ENCODE measurements around the gene FNBP1. TPM values are rescaled to one million over a fixed set of nuclear protein-coding genes. Genes with fewer than 3 reads are reported as not detected.

Gene FNBP1
- total RNA-seq, 6 donors from 2014 or later = 34.8 to 85.4 (median 51.6) TPM

GRCh38 chr9:129863059-129863690 is 179.8 kb downstream of the FNBP1 start:
- 63 to 64% methylated on average over 7 to 13 of the region's 14 CpGs for WGBS, 2 donors
- H3K27ac ChIP-seq = no peak overlapping the region
- ATAC-seq (ENCODE audit: low FRiP score in 2 of 2) = peak in 1 of 2 donors; percentile 20
- TF ChIP-seq POLR2AphosphoS5 (IDR thresholded peaks at IDR 0.05) = peak in 1 of 2 donors; percentile 38
- TF ChIP-seq POLR2A (IDR thresholded peaks at IDR 0.05) = no peak
- no peak for TF ChIP-seq EP300 (IDR thresholded peaks at IDR 0.05)
- TF ChIP-seq CTCF (IDR thresholded peaks at IDR 0.05) = no peak
- peak in 1 of 2 donors; percentile 53 for DNase-seq
- H3K4me3 ChIP-seq = no peak overlapping the region
- H3K36me3 ChIP-seq = peaks cover 8 to 63% (median 44%) of the 10 kb centered on the region in 4 donors
- H3K27me3 ChIP-seq = no peaks in the 10 kb centered on the region
- no peaks in the 10 kb centered on the region for H3K4me1 ChIP-seq
- no peaks in the 10 kb centered on the region for H3K9me3 ChIP-seq

DNA sequence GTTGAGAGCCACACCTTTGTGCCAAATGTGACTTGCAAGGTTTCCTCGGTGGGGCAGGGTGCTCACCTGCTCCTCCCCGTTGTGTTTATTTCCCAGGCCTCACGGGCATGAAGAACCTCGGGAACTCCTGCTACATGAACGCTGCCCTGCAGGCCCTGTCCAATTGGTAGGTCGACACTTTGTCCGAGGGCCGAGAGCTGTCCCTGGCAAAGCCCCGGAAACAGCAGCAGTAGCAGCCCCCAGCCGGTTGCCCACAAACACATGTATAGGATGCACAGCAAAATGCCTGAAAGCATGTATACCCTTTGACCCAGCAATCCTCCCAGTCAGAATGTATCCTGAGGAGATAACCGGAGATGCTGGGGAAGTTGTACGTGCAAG is 181.6 kb downstream of the FNBP1 start:
- H3K27ac ChIP-seq = no peak overlapping the region
- no peak for TF ChIP-seq POLR2AphosphoS5 (IDR thresholded peaks at IDR 0.05)
- no peak for TF ChIP-seq EP300 (IDR thresholded peaks at IDR 0.05)
- no peak for TF ChIP-seq CTCF (IDR thresholded peaks at IDR 0.05)
- TF ChIP-seq POLR2A (IDR thresholded peaks at IDR 0.05) = no peak
- ATAC-seq (ENCODE audit: low FRiP score in 2 of 2) (no peak), DNase-seq (no peak)
- H3K27me3 ChIP-seq = no peaks in the 10 kb centered on the region
- WGBS, 2 donors = 80 to 86% methylated on average over 8 to 12 of the region's 12 CpGs
- H3K9me3 ChIP-seq = no peaks in the 10 kb centered on the region
- peaks cover 8 to 74% (median 45%) of the 10 kb centered on the region in 4 donors for H3K36me3 ChIP-seq
- H3K4me1 ChIP-seq = no peaks in the 10 kb centered on the region
- no peak overlapping the region for H3K4me3 ChIP-seq

GRCh38 chr9:129860653-129861446 is 182.1 kb downstream of the FNBP1 start:
- no peaks in the 10 kb centered on the region for H3K4me1 ChIP-seq
- 66 to 78% methylated on average over 6 to 10 of the region's 11 CpGs for WGBS, 2 donors
- DNase-seq (no peak), ATAC-seq (ENCODE audit: low FRiP score in 2 of 2) (no peak)
- no peak overlapping the region for H3K27ac ChIP-seq
- peaks cover 8 to 74% (median 45%) of the 10 kb centered on the region in 4 donors for H3K36me3 ChIP-seq
- no peak for TF ChIP-seq POLR2AphosphoS5 (IDR thresholded peaks at IDR 0.05)
- TF ChIP-seq EP300 (IDR thresholded peaks at IDR 0.05) = no peak
- TF ChIP-seq CTCF (IDR thresholded peaks at IDR 0.05) = no peak
- TF ChIP-seq POLR2A (IDR thresholded peaks at IDR 0.05) = no peak
- H3K4me3 ChIP-seq = no peak overlapping the region
- no peaks in the 10 kb centered on the region for H3K9me3 ChIP-seq
- no peaks in the 10 kb centered on the region for H3K27me3 ChIP-seq

GRCh38 chr9:129858167-129858962 is 184.6 kb downstream of the FNBP1 start:
- H3K36me3 ChIP-seq = peaks cover 11 to 80% (median 44%) of the 10 kb centered on the region in 4 donors

More at GRCh38 chr9:129858167-129858962, 184.6 kb downstream of the FNBP1 start:
- no peak for DNase-seq
- Histone ChIP-seq H3K9me3 (no peaks in the 10 kb centered on the region), H3K27me3 (no peaks in the 10 kb centered on the region), H3K4me1 (no peaks in the 10 kb centered on the region), H3K27ac (no peak overlapping the region), H3K4me3 (no peak overlapping the region)
- ATAC-seq (ENCODE audit: low FRiP score in 2 of 2) = peak in 1 of 2 donors; percentile 39
- no peak for TF ChIP-seq CTCF (IDR thresholded peaks at IDR 0.05)
- TF ChIP-seq POLR2AphosphoS5 (IDR thresholded peaks at IDR 0.05) = no peak
- 85 to 90% methylated on average over 11 of the region's 11 CpGs for WGBS, 2 donors
